GM23338 (cell line): ENCODE results near the gene SRSF3. TPM values are rescaled to one million over a fixed set of nuclear protein-coding genes. Genes with fewer than 3 reads are reported as not detected.

Experiments
- ATAC-seq: fragments of 200-7000 bp; cut with Tn5 transposase; 3 replicates; pipeline ENCODE4 v1.9.1; 2020
- DNase-seq: peaks from one replicate; pipeline ENCODE4 v3.0.0-alpha.2; 2015; ENCODE audit warnings: low spot score
- H2AFZ ChIP-seq: fragments of 200-600 bp; sonication (generic); 2 replicates; pipeline ENCODE4 v1.8.0; 2016; ENCODE audit warnings: antibody characterized with exemption, mild to moderate bottlenecking, moderate library complexity
- H3F3A ChIP-seq: fragments of 200-600 bp; sonication (generic); replicated peaks from 2 replicates; pipeline ENCODE4 v1.8.0; 2017; ENCODE audit warnings: antibody characterized with exemption, mixed run types, low read depth
- H3K27ac ChIP-seq: fragments of 200-600 bp; sonication (generic); 2 replicates; pipeline ENCODE4 v1.6.1; 2016; ENCODE audit warnings: low read depth
- H3K27me3 ChIP-seq: fragments of 200-600 bp; sonication (generic); 2 replicates; pipeline ENCODE4 v1.8.0; 2016; ENCODE audit warnings: mild to moderate bottlenecking, mixed run types, moderate library complexity; ENCODE audit not compliant: insufficient read depth
- H3K36me3 ChIP-seq: fragments of 200-600 bp; sonication (generic); 2 replicates; pipeline ENCODE4 v1.8.0; 2016; ENCODE audit warnings: mild to moderate bottlenecking; ENCODE audit not compliant: insufficient read depth
- H3K4me1 ChIP-seq: fragments of 200-600 bp; sonication (generic); 2 replicates; pipeline ENCODE4 v1.8.0; 2016; ENCODE audit warnings: mild to moderate bottlenecking, moderate library complexity; ENCODE audit not compliant: insufficient read depth
- H3K4me2 ChIP-seq: fragments of 200-600 bp; sonication (generic); 2 replicates; pipeline ENCODE4 v1.7.1; 2017; ENCODE audit warnings: mixed run types
- H3K4me3 ChIP-seq: fragments of 200-600 bp; sonication (generic); 2 replicates; pipeline ENCODE4 v1.6.1; 2016; ENCODE audit warnings: mixed run types
- H3K79me2 ChIP-seq: fragments of 200-600 bp; sonication (generic); replicated peaks from 2 replicates; pipeline ENCODE4 v1.8.0; 2017; ENCODE audit warnings: mild to moderate bottlenecking; ENCODE audit not compliant: insufficient read depth
- H3K9me2 ChIP-seq: fragments of 200-600 bp; sonication (generic); 2 replicates; pipeline ENCODE4 v1.8.0; 2017; ENCODE audit not compliant: insufficient read depth
- H4K20me1 ChIP-seq: fragments of 200-600 bp; sonication (generic); replicated peaks from 2 replicates; pipeline ENCODE4 v1.8.0; 2017; ENCODE audit warnings: mild to moderate bottlenecking; ENCODE audit not compliant: insufficient read depth
- H3K27ac Mint-ChIP-seq: 2 replicates; pipeline ENCODE4 v1.8.0; 2020; ENCODE audit warnings: inconsistent platforms, mild to moderate bottlenecking, moderate library complexity, mixed read lengths
- H3K27me3 Mint-ChIP-seq: 3 replicates; pipeline ENCODE4 v1.8.0; 2022; ENCODE audit warnings: low read depth, mild to moderate bottlenecking, moderate library complexity, mixed read lengths, inconsistent platforms; ENCODE audit not compliant: insufficient read depth, poor library complexity
- H3K36me3 Mint-ChIP-seq: 3 replicates; pipeline ENCODE4 v1.8.0; 2021; ENCODE audit warnings: low read depth, mild to moderate bottlenecking, inconsistent platforms, moderate library complexity, mixed read lengths
- H3K4me1 Mint-ChIP-seq: 3 replicates; pipeline ENCODE4 v1.8.0; 2020; ENCODE audit warnings: mild to moderate bottlenecking, inconsistent platforms, mixed read lengths
- H3K4me3 Mint-ChIP-seq: 3 replicates; pipeline ENCODE4 v1.8.0; 2021; ENCODE audit warnings: moderate library complexity, mild to moderate bottlenecking, inconsistent platforms, mixed read lengths
- H3K9me3 Mint-ChIP-seq: 3 replicates; pipeline ENCODE4 v1.8.0; 2020; ENCODE audit warnings: moderate library complexity, mild to moderate bottlenecking, inconsistent platforms, mixed read lengths
- CREB1 ChIP-seq: fragments of 250-450 bp; sonication (Bioruptor Pico); IDR thresholded peaks from 2 replicates; pipeline ENCODE4 v1.5.0; 2020; ENCODE audit warnings: low read depth, mild to moderate bottlenecking, moderate library complexity
- EZH2 ChIP-seq: fragments of 200-600 bp; sonication (generic); IDR thresholded peaks from one replicate; pipeline ENCODE4 v1.8.0; 2017; ENCODE audit warnings: antibody characterized with exemption, mild to moderate bottlenecking, low read depth; ENCODE audit not compliant: unreplicated experiment
- EZH2phosphoT487 ChIP-seq: fragments of 200-600 bp; sonication (generic); IDR thresholded peaks from one replicate; pipeline ENCODE4 v1.8.1; 2018; ENCODE audit warnings: antibody characterized with exemption; ENCODE audit not compliant: unreplicated experiment
- JUNB ChIP-seq: IDR thresholded peaks from one replicate; pipeline ENCODE4 v1.6.1; 2016; ENCODE audit warnings: antibody characterized with exemption; ENCODE audit not compliant: unreplicated experiment
- POLR2AphosphoS5 ChIP-seq: IDR thresholded peaks from 2 replicates; pipeline ENCODE4 v1.6.1; 2016; ENCODE audit warnings: antibody characterized with exemption, low read depth
- STAT1 ChIP-seq: IDR thresholded peaks from one replicate; pipeline ENCODE4 v1.6.1; 2016; ENCODE audit warnings: antibody characterized with exemption; ENCODE audit not compliant: unreplicated experiment
- ZNF114 ChIP-seq: fragments of 250-450 bp; sonication (Bioruptor Pico); IDR thresholded peaks from 2 replicates; pipeline ENCODE4 v1.5.0; 2020; ENCODE audit warnings: mild to moderate bottlenecking, moderate library complexity
- polyA plus RNA-seq: library from polyadenylated mRNA; unstranded; fragments of >200 nt; fragmentation: Nextera tagmentation; extraction: Ambion mirVana; gene quantifications from 2 replicates; pipeline ENCODE4 v1.2.1, GENCODE V29; 2016
- total RNA-seq: library from RNA; depleted of rRNA; stranded (reverse); fragments of >200 nt; shearing (Covaris generic); gene quantifications from 2 replicates; pipeline ENCODE4 v1.2.3, GENCODE V29; 2014
- TF ChIP-seq, protein P1 (sequence below): IDR thresholded peaks from 2 replicates; pipeline ENCODE4 v1.6.1; 2016; ENCODE audit warnings: antibody characterized with exemption
- TF ChIP-seq, protein P2 (sequence below), 2 experiments: fragments of 200-600 bp in 1 of 2; sonication (generic) in 1 of 2; conservative IDR thresholded peaks; 2 replicates each; pipeline versions ENCODE4 v1.5.1 to v1.6.1; 2016 to 2017; ENCODE audit warnings: antibody characterized with exemption in 2 of 2, low read depth in 2 of 2, mild to moderate bottlenecking in 2 of 2, moderate library complexity in 1 of 2
- TF ChIP-seq, protein P3 (sequence below): fragments of 250-450 bp; sonication (Bioruptor Pico); IDR thresholded peaks from 2 replicates; pipeline ENCODE4 v1.5.0; 2020; ENCODE audit warnings: mild to moderate bottlenecking, moderate library complexity

SRSF3 gene
- total and polyA plus RNA-seq, 2 experiments from 2014 or later, result 436 to 655 TPM

DNA sequence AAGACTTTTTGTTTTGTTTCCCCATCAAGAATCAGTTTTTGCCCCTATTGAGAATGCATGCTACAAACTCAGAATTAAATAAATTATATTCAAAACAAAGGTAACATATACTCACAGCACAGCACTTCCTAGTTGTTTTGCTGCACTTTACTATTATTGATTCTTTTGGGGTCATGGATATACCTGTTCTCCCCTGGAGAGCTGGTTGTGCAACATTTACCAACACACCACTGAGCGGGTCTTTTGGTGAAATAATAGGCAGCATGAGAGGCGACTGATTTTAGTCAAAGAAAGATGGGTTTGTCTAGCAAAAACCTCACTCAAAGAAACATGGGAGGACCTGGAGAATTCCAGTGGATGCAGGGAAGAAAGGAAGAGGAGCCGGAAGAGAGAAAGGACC, 44.4 kb downstream of the SRSF3 start:
- TF ChIP-seq JUNB (no peak), EZH2phosphoT487 (no peak), CREB1 (no peak), STAT1 (no peak), EZH2 (no peak), ZNF114 (CRISPR knock-in tag) (no peak), POLR2AphosphoS5 (no peak)
- TF ChIP-seq, protein P1, sequence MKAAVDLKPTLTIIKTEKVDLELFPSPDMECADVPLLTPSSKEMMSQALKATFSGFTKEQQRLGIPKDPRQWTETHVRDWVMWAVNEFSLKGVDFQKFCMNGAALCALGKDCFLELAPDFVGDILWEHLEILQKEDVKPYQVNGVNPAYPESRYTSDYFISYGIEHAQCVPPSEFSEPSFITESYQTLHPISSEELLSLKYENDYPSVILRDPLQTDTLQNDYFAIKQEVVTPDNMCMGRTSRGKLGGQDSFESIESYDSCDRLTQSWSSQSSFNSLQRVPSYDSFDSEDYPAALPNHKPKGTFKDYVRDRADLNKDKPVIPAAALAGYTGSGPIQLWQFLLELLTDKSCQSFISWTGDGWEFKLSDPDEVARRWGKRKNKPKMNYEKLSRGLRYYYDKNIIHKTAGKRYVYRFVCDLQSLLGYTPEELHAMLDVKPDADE, result no peak
- H3K4me3 ChIP-seq, result no peak overlapping the region
- Mint-ChIP-seq H3K36me3 (no peaks in the 10 kb centered on the region), H3K27me3 (peaks cover 8% of the 10 kb centered on the region), H3K4me3 (no peak overlapping the region), H3K4me1 (peaks cover 14% of the 10 kb centered on the region), H3K27ac (no peak overlapping the region), H3K9me3 (no peaks in the 10 kb centered on the region; the same call in 2 of the 3 replicates)
- H3K9me2 ChIP-seq, result no peaks in the 10 kb centered on the region
- no peak overlapping the region for H3K4me2 ChIP-seq
- H2AFZ ChIP-seq, result peak overlapping the region; percentile 74; the same call in 1 of the 2 replicates
- no peak overlapping the region for H3K27ac ChIP-seq
- DNase-seq (no peak), ATAC-seq (no peak)
- H3K79me2 ChIP-seq, result no peaks in the 10 kb centered on the region
- no peaks in the 10 kb centered on the region for H3F3A ChIP-seq
- peaks cover 4% of the 10 kb centered on the region; the same call in 1 of the 2 replicates for H3K4me1 ChIP-seq
- no peaks in the 10 kb centered on the region for H4K20me1 ChIP-seq
- no peaks in the 10 kb centered on the region for H3K36me3 ChIP-seq
- H3K27me3 ChIP-seq, result no peaks in the 10 kb centered on the region

DNA sequence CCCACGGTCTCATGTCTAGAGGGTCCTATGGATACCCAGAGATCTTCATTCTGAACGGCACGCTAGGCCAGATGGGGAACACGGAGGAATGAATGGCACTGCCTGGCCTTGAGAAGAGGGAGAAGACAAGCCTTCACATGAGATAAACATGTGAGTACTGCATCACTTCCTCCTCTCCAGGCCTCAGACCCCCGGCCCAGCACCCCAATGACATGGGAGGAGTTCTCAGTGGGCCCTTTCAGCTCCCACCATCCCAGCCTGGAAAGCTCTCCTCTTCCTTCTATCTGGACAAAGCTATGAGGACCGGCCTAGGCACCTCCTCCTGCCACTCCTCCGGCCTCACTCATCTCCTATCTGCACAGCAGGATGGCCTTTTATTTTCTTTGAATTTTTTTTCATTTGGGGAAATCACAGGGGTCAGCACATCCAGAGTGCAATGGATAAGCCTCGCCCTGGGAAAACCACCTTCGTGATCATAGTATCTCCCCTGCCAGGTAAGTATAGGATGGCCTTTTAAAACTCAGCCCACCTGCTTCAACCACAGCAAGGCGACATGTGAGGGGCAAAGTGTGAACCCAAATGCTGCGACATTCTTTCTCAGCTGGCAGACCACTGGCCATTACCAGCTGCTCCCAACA, 45.1 kb downstream of the SRSF3 start:
- Histone ChIP-seq H3K27ac (no peak overlapping the region), H4K20me1 (no peaks in the 10 kb centered on the region), H3K4me3 (no peak overlapping the region), H3K4me1 (peaks cover 4% of the 10 kb centered on the region; the same call in 1 of the 2 replicates), H3F3A (no peaks in the 10 kb centered on the region), H2AFZ (peak overlapping the region; percentile 74; the same call in 1 of the 2 replicates), H3K79me2 (no peaks in the 10 kb centered on the region), H3K9me2 (no peaks in the 10 kb centered on the region), H3K4me2 (no peak overlapping the region), H3K36me3 (no peaks in the 10 kb centered on the region), H3K27me3 (no peaks in the 10 kb centered on the region)
- Mint-ChIP-seq H3K4me1 (peaks cover 14% of the 10 kb centered on the region), H3K27ac (no peak overlapping the region), H3K4me3 (no peak overlapping the region), H3K36me3 (no peaks in the 10 kb centered on the region), H3K9me3 (no peaks in the 10 kb centered on the region; the same call in 2 of the 3 replicates), H3K27me3 (peaks cover 10% of the 10 kb centered on the region)
- no peak for ATAC-seq
- no peak for DNase-seq
- TF ChIP-seq EZH2phosphoT487 (no peak), JUNB (no peak), POLR2AphosphoS5 (no peak), STAT1 (no peak)
- TF ChIP-seq, protein P1, result no peak
- TF ChIP-seq, protein P2, sequence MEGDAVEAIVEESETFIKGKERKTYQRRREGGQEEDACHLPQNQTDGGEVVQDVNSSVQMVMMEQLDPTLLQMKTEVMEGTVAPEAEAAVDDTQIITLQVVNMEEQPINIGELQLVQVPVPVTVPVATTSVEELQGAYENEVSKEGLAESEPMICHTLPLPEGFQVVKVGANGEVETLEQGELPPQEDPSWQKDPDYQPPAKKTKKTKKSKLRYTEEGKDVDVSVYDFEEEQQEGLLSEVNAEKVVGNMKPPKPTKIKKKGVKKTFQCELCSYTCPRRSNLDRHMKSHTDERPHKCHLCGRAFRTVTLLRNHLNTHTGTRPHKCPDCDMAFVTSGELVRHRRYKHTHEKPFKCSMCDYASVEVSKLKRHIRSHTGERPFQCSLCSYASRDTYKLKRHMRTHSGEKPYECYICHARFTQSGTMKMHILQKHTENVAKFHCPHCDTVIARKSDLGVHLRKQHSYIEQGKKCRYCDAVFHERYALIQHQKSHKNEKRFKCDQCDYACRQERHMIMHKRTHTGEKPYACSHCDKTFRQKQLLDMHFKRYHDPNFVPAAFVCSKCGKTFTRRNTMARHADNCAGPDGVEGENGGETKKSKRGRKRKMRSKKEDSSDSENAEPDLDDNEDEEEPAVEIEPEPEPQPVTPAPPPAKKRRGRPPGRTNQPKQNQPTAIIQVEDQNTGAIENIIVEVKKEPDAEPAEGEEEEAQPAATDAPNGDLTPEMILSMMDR (conservative IDR thresholded peaks at IDR 0.05; ENCODE audit: low read depth in 2 of 2), result no peak
- TF ChIP-seq, protein P3, sequence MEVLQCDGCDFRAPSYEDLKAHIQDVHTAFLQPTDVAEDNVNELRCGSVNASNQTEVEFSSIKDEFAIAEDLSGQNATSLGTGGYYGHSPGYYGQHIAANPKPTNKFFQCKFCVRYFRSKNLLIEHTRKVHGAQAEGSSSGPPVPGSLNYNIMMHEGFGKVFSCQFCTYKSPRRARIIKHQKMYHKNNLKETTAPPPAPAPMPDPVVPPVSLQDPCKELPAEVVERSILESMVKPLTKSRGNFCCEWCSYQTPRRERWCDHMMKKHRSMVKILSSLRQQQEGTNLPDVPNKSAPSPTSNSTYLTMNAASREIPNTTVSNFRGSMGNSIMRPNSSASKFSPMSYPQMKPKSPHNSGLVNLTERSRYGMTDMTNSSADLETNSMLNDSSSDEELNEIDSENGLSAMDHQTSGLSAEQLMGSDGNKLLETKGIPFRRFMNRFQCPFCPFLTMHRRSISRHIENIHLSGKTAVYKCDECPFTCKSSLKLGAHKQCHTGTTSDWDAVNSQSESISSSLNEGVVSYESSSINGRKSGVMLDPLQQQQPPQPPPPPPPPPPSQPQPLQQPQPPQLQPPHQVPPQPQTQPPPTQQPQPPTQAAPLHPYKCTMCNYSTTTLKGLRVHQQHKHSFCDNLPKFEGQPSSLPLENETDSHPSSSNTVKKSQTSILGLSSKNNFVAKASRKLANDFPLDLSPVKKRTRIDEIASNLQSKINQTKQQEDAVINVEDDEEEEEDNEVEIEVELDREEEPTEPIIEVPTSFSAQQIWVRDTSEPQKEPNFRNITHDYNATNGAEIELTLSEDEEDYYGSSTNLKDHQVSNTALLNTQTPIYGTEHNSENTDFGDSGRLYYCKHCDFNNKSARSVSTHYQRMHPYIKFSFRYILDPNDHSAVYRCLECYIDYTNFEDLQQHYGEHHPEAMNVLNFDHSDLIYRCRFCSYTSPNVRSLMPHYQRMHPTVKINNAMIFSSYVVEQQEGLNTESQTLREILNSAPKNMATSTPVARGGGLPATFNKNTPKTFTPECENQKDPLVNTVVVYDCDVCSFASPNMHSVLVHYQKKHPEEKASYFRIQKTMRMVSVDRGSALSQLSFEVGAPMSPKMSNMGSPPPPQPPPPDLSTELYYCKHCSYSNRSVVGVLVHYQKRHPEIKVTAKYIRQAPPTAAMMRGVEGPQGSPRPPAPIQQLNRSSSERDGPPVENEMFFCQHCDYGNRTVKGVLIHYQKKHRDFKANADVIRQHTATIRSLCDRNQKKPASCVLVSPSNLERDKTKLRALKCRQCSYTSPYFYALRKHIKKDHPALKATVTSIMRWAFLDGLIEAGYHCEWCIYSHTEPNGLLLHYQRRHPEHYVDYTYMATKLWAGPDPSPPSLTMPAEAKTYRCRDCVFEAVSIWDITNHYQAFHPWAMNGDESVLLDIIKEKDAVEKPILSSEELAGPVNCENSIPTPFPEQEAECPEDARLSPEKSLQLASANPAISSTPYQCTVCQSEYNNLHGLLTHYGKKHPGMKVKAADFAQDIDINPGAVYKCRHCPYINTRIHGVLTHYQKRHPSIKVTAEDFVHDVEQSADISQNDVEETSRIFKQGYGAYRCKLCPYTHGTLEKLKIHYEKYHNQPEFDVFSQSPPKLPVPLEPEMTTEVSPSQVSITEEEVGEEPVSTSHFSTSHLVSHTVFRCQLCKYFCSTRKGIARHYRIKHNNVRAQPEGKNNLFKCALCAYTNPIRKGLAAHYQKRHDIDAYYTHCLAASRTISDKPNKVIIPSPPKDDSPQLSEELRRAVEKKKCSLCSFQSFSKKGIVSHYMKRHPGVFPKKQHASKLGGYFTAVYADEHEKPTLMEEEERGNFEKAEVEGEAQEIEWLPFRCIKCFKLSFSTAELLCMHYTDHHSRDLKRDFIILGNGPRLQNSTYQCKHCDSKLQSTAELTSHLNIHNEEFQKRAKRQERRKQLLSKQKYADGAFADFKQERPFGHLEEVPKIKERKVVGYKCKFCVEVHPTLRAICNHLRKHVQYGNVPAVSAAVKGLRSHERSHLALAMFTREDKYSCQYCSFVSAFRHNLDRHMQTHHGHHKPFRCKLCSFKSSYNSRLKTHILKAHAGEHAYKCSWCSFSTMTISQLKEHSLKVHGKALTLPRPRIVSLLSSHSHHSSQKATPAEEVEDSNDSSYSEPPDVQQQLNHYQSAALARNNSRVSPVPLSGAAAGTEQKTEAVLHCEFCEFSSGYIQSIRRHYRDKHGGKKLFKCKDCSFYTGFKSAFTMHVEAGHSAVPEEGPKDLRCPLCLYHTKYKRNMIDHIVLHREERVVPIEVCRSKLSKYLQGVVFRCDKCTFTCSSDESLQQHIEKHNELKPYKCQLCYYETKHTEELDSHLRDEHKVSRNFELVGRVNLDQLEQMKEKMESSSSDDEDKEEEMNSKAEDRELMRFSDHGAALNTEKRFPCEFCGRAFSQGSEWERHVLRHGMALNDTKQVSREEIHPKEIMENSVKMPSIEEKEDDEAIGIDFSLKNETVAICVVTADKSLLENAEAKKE (CRISPR knock-in tag), result no peak
